GM19455 (cell line): ENCODE measurements around the gene SHC4.
"Not testable (repeated sequence)": the region's sequence is repeated elsewhere in the genome, so short reads cannot be mapped to it uniquely, and the experiment has no call there.

Source experiments
- ATAC-seq: cut with Tn5 transposase; IDR thresholded peaks from one replicate; pipeline ENCODE4 v1.9.1; 2021; ENCODE audit not compliant: unreplicated experiment

SHC4 gene

GRCh38 chr15:48928877-48929538, 34.7 kb downstream of the SHC4 start:
- ATAC-seq = no peak

GRCh38 chr15:48925714-48926223, 38.0 kb downstream of the SHC4 start:
- ATAC-seq = no peak

DNA sequence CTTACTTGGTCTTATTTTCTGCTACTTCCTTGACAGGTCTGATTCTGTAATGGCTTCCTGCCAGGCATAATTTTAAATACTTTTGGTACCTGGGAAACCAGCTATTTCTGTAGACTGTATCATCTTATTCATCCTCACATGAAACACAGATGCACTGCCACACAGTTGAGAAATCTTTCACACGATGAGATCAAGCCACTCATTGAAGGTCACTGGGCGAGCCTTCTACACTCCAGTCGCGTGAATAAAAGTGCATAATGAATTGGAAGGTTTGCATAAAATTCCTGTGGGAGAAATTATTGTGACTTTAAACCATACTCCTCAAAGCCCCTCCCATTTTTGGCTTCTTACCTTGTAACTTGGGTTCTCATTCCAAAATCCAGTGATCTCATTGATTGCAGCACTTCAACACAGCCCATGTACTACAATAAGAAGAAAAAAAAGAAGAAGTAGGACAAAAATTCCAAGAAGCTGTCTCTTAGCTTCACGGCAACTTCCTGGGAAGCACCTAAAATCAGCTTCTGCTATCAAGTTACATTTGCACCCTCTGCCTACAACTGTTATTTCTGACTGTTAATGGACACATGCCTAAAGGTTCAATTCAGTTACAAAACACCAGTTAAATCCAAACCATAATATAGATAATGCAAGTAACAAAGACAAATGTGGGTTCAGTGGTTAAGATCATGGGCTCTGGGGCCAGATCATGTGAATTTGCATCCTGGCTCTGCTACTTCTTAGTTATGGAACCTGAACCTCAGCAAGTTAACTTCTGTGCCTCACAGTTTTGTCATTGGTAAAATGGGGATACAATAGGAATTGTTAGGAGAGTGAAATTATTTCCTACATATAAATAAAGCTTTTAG, 39.0 kb downstream of the SHC4 start:
- ATAC-seq = no peak

DNA sequence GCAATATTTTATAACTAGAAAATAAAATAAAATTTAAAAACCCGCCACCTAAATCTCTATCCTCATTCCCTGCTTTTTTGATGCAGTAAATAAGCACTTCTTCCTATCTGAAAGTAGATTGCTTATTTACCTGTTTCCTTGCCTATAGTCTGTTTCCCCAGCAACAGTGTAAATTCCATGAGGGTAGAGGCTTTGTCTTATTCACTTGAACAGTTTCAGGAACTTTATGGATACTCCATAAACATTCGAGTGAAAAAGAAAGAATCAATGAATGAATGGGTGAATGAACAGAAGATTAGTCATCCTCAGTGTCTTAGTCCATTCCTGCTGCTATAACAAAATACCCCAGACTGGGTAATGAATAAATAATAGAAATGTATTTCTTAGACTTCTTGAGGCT, 41.7 kb downstream of the SHC4 start:
- ATAC-seq = no peak

GRCh38 chr15:48916721-48917120, 47.0 kb downstream of the SHC4 start:
- no peak for ATAC-seq

DNA sequence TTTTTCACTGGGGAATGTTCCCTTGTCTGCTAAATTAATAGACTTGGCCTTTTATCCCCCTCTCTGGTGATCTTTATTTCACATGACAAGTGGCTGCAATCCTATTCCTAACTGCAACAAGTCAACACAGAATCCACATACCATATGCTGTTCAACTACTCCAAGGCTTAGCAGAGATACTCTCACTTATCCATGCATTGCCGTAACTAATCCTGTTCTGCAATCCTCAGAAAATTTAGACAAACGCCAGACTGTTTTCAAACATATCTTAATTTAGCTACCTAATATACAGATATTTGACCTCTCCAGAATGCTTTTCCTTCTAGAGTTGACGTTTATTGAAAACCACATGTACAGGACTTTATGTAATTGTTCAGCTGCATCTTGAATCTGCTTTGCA, 47.9 kb downstream of the SHC4 start:
- ATAC-seq = no peak

- no peak for ATAC-seq
Measured at GRCh38 chr15:48914717-48915116, 49.0 kb downstream of the SHC4 start.

GRCh38 chr15:48913141-48913540, 50.6 kb downstream of the SHC4 start:
- no peak for ATAC-seq

GRCh38 chr15:48910554-48910953, 53.2 kb downstream of the SHC4 start:
- ATAC-seq = not testable (repeated sequence)

DNA sequence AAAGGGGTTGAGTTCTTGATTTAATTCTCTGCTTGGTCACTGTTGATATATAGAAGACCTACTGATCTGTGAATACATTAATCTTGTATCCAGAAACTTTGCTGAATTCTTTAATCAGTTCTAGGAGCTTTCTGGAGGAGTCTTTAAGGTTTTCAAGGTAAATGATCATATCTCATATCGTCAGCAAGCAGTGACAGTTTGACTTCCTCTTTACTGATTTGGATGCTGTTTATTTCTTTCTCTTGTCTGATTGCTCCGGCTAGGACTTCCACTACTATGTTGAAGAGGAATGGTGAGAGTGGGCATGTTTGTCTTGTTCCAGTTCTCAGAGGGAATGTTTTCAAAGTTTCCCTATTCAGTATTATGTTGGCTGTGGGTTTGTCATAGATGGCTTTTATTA, 54.4 kb downstream of the SHC4 start:
- ATAC-seq = not testable (repeated sequence)

DNA sequence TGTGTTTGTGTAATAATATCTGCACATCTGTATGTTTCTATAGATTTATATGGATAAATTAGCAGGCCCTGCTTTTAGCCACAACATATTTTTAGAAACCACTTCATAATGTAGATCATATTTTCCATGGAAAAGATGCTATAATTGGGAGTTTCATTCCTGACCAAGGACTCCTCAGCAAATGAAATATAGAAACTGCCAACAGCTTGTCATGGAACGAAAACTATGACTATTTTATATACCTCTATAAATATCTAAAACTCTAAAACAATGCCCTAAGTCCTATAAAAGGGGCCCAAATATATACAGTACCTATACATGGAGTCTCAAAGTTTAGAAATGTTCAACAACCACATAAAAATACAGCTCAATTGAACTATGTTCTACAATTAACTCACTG, 57.9 kb downstream of the SHC4 start:
- ATAC-seq = no peak

GRCh38 chr15:48905216-48905615, 58.5 kb downstream of the SHC4 start:
- ATAC-seq = no peak

DNA sequence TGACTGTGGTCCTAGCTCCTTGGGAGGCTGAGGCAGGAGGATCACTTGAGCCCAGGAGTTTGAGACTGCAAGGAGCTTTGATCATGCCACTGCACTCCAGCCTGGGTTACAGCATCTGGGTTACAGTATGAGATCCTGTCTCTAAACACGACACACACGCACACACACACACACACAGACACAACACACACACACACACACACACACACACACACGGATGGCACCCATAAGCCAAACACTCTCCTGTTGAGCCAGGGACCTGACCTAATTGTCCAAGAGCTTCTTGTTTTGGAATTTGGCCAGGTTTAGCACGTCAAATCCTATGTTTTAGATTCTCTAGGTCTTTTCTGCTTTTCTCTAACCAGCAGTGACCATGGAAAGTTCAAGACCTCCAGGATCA, 59.0 kb downstream of the SHC4 start:
- ATAC-seq = no peak

- ATAC-seq = no peak
Measured at GRCh38 chr15:48899793-48900192, 63.9 kb downstream of the SHC4 start.

DNA sequence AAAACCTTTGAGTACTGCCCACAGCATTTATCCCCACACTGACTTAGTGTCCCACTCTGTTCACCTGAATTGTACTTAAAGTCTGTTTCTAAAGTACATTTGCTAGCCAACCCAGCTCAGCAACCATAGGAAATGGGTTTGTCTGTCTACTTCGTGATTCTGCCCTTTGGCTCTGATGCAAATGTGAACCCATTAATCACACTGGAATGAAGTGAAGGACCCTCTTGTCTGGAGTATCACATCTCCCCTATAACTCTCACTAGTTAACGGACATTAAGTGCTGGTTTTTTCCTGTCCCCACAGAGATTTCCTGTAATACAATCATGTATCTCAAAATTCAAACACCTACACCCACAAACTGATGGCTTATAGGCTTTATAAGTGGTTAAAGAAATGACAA, 65.3 kb downstream of the SHC4 start:
- ATAC-seq = no peak

- ATAC-seq = no peak
Measured at GRCh38 chr15:48898032-48898431, 65.7 kb downstream of the SHC4 start.

- no peak for ATAC-seq
Measured at GRCh38 chr15:48896869-48897814, 66.6 kb downstream of the SHC4 start.

DNA sequence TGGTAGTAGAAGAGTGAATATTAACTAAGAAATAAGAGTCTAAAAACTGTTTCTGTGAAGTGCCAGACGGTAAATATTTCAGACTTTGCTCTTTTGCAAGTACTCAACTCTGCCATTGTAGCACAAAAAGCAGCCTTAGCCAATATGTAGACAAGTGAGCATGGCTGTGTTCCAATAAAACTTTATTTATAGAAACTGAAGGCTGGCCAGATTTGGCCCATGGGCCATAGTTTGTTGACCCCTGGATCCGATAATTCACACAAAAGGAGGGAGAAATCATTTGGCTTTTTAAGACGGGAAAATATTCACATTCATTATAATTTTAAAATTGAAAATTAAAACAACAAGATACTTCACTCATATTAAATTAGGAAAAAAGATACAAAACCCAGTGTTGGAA, 70.4 kb downstream of the SHC4 start:
- ATAC-seq = no peak

- ATAC-seq = no peak
Measured at GRCh38 chr15:48891232-48891765, 72.4 kb downstream of the SHC4 start.

- no peak for ATAC-seq
Measured at GRCh38 chr15:48890375-48890972, 73.2 kb downstream of the SHC4 start.
